GM11168 (cell line): ENCODE data around the gene TENM4.

ENCODE experiments used
- in situ Hi-C: fragments of 300-500 bp; cut with MboI; formaldehyde crosslinking; loops from one replicate; pipeline ENCODE4 v1.12.0; 2022; ENCODE audit warnings: low sequenced_read_pairs; ENCODE audit not compliant: unreplicated experiment

Gene TENM4

GRCh38 chr11:78722786-78723185, 718.0 kb downstream of the TENM4 start:
- in situ Hi-C loops: no loop called here

GRCh38 chr11:78720281-78720989, 720.4 kb downstream of the TENM4 start:
- in situ Hi-C loops: no loop called here

GRCh38 chr11:78717041-78717440, 723.8 kb downstream of the TENM4 start:
- in situ Hi-C loops: loop anchor here (10.0 kb wide), 1 partner anchor 72 kb away; no protein-coding TSS in a partner anchor

GRCh38 chr11:78715639-78716311, 725.1 kb downstream of the TENM4 start:
- in situ Hi-C loops: loop anchor here (10.0 kb wide), 1 partner anchor 71 kb away; no protein-coding TSS in a partner anchor

GRCh38 chr11:78714539-78714938, 726.3 kb downstream of the TENM4 start:
- in situ Hi-C loops: loop anchor here (10.0 kb wide), 1 partner anchor 70 kb away; no protein-coding TSS in a partner anchor

GRCh38 chr11:78711735-78712134, 729.1 kb downstream of the TENM4 start:
- in situ Hi-C loops: loop anchor here (10.0 kb wide), 1 partner anchor 67 kb away; no protein-coding TSS in a partner anchor

- in situ Hi-C loops: loop anchor here (10.0 kb wide), 1 partner anchor 66 kb away; no protein-coding TSS in a partner anchor
Measured at GRCh38 chr11:78710417-78710816, 730.4 kb downstream of the TENM4 start.

- in situ Hi-C loops: loop anchor here (5.0 kb wide), 1 partner anchor 36 kb away; no protein-coding TSS in a partner anchor
Measured at GRCh38 chr11:78708388-78708787, 732.4 kb downstream of the TENM4 start.

- in situ Hi-C loops: loop anchor here (5.0 kb wide), 1 partner anchor 34 kb away; no protein-coding TSS in a partner anchor
Measured at GRCh38 chr11:78706551-78706950, 734.3 kb downstream of the TENM4 start.

GRCh38 chr11:78704811-78705210, 736.0 kb downstream of the TENM4 start:
- in situ Hi-C loops: loop anchor here (5.0 kb wide), 1 partner anchor 33 kb away; no protein-coding TSS in a partner anchor

GRCh38 chr11:78699609-78700135, 741.2 kb downstream of the TENM4 start:
- in situ Hi-C loops: no loop called here

- in situ Hi-C loops: no loop called here
Measured at GRCh38 chr11:78698612-78699011, 742.2 kb downstream of the TENM4 start.

- in situ Hi-C loops: no loop called here
Measured at GRCh38 chr11:78696177-78696576, 744.7 kb downstream of the TENM4 start.

- in situ Hi-C loops: no loop called here
Measured at GRCh38 chr11:78694152-78694551, 746.7 kb downstream of the TENM4 start.

- in situ Hi-C loops: no loop called here
Measured at GRCh38 chr11:78691215-78691614, 749.6 kb downstream of the TENM4 start.

GRCh38 chr11:78690352-78690987, 750.4 kb downstream of the TENM4 start:
- in situ Hi-C loops: no loop called here

GRCh38 chr11:78689585-78690153, 751.2 kb downstream of the TENM4 start:
- in situ Hi-C loops: no loop called here

GRCh38 chr11:78689101-78689500, 751.7 kb downstream of the TENM4 start:
- in situ Hi-C loops: no loop called here

GRCh38 chr11:78688460-78688859, 752.4 kb downstream of the TENM4 start:
- in situ Hi-C loops: no loop called here

- in situ Hi-C loops: no loop called here
Measured at GRCh38 chr11:78685156-78685555, 755.7 kb downstream of the TENM4 start.
